NCI-H2081 (cell line): ENCODE measurements around the gene ARL10.
"Not testable (repeated sequence)": the region's sequence is repeated elsewhere in the genome, so short reads cannot be mapped to it uniquely, and the experiment has no call there.

Experiments used
- DNase-seq, 2 experiments: peaks; one replicate each; lab custom pipeline; 2025; lab: John Stamatoyannopoulos, UW

Gene ARL10

DNA sequence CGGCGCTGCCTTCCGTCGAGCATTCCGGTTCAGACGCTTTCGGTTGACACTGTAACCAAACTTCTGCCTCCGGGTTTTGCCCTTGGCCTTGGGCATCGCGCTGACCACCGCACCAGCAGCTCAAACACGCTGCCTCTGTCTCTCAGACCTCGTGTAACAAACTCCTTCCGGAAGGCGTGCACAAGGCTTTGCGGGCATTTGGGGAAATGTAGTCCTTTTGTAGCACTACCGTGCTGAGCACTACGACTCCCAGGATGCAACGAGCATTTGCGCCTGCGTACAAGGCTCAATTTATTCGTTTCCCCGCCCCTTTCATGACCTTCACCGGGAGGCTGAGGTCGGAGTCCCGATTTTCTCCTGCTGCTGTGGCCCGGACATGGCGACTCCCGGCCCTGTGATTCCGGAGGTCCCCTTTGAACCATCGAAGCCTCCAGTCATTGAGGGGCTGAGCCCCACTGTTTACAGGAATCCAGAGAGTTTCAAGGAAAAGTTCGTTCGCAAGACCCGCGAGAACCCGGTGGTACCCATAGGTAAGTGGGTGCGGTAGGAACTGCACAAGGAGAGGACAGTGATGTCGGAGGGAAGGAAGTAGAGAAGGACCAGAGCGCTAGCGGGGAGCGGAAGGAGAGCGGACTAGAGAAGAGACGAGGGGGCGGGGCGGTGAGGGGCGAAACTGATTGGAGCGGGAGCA is 23.3 kb downstream of the ARL10 start, which contains the start of the genes HIGD2A and NOP16:
Gene HIGD2A (plus strand): TSS at position 308 of the 691 bp plus-strand sequence. CDS start 69 bp downstream, at position 377.
Gene NOP16 (minus strand): TSS at position 155 of the 691 bp plus-strand sequence. CDS start 59 bp downstream, at position 96.
- peak; percentile 98 to 99 for DNase-seq

GRCh38 chr5:176389135-176390123 is 24.1 kb downstream of the ARL10 start:
- peak in 1 of 2 experiments; percentile 59 for DNase-seq

DNA sequence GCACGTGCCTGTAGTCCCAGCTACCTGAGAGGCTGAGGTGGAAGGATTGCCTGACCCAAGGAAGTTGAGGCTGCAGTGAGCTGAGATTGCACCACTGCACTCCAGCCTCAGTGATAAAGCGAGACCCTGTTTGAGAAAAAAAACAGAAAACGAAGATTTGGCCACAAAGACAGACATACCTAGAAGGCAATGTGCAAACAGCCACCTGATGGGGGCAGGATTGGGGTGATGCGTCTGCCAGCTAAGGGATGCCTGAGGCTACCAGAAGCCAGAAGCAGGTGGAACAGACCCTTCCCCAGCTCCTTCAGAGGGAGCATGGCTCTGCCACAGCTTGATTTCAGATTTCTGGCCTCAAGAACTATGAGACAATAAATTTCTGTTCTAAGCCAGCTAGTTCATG is 26.2 kb downstream of the ARL10 start:
- no peak for DNase-seq

- no peak for DNase-seq
Observed at GRCh38 chr5:176391999-176392398, 26.7 kb downstream of the ARL10 start.

DNA sequence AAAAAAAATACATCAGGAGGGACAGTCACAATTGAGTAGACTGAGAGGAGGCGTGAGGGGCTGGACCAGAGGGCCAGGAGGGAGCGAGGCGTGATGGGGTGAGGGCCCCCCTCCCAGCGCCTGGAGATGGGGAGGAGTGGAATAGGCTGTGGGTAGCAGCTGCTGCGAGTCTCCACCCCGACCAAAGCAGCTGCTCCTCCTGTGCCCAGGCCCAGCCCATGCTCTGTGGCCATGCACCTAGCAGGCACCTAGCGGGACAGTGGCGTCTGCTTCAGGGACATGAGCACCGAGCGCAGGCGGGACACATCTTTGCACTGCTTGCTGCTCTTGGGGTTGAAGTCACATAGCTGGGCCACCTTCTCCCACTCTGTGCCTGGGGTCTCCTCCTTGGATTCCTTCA is 27.2 kb downstream of the ARL10 start:
- DNase-seq: no peak

- DNase-seq: no peak
Observed at GRCh38 chr5:176394096-176394495, 28.8 kb downstream of the ARL10 start.

DNA sequence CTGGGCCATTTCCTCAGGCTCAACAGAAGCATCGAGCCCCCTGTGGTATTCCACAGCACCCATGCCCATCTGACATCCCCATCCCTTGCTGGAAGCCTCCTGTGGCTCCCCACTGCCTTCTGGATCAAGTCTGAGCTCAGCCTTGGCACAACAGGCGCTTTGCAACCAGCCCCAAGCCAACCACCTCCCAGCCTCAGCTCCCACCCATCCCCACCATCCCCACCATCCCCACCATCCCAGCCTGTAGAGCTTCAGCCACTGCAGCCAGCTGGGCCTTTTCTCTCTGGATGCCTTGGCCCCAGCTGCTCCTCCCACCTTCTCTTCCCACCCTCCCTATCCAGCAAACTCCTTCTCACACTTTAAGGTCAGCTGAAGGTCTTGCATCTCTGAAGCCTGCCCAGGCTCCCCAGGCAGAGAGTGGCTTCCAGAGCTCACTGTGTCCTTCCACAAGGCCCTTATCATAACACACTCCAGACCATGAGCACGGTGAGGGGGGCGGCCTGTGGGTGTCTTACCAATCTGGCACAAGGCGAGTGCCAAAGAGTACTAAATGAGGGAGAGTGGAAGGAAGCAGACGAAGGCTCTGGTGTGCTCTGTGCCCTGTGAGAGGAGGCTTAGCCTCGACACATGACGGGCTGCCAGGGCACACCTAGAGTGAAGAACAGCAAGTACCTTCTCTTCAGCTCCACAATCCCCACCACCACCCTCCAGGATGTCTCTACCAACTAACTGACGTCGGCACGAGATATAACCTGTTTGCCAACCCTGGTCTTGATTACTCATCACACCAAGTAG is 29.8 kb downstream of the ARL10 start:
- no peak for DNase-seq

- DNase-seq: no peak
Observed at GRCh38 chr5:176396330-176396729, 31.0 kb downstream of the ARL10 start.

GRCh38 chr5:176397736-176398420 is 32.6 kb downstream of the ARL10 start:
- DNase-seq: no peak

- no peak for DNase-seq
Observed at GRCh38 chr5:176400382-176401156, 35.3 kb downstream of the ARL10 start.

GRCh38 chr5:176401281-176402205 is 36.3 kb downstream of the ARL10 start:
- no peak for DNase-seq

DNA sequence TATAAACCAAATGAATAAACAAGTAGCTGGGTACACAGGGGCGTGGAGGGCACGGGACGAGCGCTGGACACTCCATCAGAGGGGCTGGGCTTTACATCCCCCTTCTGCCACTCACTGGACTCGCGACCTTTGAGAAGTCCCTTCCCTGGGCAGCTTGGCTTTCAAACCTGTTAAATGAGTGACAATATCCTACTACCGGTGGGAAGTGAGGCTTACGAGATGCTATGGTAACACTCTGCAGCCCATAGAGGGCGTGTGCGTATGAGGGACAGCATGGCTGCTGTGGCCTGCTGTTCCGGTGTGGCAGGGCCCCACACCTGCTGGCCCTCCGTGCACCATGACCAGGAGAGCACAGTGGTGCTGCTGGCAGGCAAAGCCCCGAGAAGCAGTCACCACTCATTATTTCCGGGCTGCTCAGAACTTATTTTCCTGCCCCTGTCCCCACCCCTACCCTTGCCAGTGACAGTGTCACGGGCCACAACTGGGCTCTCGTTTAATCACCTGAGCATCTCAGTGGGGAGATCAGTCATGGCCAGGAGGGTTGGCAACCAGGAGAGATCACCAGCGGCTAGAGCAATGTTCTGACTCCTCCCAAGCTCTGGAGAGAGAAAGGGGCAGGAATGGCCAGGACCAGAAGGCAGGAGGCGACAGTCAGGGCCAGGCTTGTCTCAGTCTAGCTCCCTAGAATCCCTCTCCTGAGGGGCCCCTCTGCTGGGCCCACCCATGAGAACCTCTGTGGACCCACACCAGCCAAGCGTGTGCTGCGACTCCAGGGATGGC is 40.6 kb downstream of the ARL10 start:
- DNase-seq: no peak

DNA sequence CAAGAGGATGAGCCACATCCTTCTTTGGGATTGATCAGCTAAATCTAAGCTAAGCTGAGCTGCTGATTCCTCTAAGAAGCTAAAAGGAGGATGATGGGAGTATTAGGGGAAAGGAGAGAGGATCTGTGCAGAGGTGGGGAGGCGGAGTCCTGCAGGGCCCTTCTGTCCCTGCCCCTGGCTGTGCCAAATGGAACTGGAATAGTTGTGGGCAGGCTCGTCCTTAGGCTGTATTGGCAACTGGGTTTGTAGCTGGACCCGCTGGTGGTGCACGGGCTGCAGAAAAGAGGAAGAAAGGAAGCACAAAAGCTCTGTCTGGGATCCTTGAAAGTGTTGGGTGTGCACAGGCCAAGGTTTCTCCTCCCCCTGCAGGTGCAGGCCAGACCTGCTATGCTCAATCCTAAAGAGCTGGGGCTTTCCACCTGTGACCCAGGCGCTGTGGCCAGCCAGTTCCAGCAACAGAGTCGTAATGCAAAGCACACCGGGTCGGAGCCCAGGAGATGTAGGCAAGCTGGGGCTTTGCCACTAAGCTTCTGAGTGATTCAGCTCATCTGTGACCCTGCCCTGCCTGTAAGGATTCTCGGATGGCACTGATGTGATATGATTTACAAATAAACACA is 41.3 kb downstream of the ARL10 start:
- no peak for DNase-seq

GRCh38 chr5:176407456-176408251 is 42.4 kb downstream of the ARL10 start:
- DNase-seq: no peak

DNA sequence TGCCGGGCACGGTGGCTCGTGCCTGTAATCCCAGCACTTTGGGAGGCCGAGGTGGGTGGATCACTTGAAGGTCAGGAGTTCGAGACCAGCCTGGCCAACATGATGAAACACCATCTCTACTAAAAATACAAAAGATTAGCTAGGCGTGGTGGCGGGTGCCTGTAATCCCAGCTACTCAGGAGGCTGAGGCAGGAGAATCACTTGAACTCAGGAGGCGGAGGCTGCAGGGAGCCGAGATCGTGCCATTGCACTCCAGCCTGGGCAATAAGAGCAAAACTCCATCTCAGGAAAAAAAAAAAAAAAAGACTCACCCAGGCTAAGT is 42.9 kb downstream of the ARL10 start:
- not testable (repeated sequence) for DNase-seq

GRCh38 chr5:176408590-176408989 is 43.3 kb downstream of the ARL10 start:
- DNase-seq: no peak

DNA sequence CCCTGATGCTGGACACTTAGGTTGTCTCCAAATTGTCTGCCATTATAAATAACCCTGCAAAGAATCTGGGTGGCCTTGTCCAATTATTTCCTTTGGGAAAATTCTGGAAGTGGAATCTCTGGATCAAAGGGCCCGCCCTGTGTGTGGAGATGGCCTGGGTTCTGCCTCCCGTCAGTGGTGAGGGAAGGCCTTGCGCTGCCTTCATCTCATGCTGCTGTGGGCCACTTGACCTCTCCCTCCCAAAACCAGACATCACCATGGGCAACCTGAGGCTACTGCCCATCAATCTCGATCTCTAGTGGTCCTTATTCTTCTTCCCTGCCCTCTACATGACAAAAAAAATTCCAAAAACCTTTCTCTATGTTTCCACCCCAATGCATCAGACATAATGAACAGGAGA is 44.5 kb downstream of the ARL10 start:
- no peak for DNase-seq
